HS-5 (cell line): Measurements from ENCODE around the gene TMCC2.

Source experiments
- DNase-seq: peaks from one replicate; pipeline ENCODE4 v3.0.0-alpha.2; 2012; ENCODE audit warnings: low read depth

The TMCC2 gene

GRCh38 chr1:205240118-205240517 is 12.4 kb downstream of the TMCC2 start:
- no peak for DNase-seq

- no peak for DNase-seq
Measured at GRCh38 chr1:205240569-205240968, 12.8 kb downstream of the TMCC2 start.

- no peak for DNase-seq
Measured at GRCh38 chr1:205241366-205242030, 13.8 kb downstream of the TMCC2 start.

- no peak for DNase-seq
Measured at GRCh38 chr1:205243350-205244191, 15.8 kb downstream of the TMCC2 start.

GRCh38 chr1:205244384-205244783 is 16.6 kb downstream of the TMCC2 start:
- DNase-seq: no peak

GRCh38 chr1:205245096-205245495 is 17.4 kb downstream of the TMCC2 start:
- no peak for DNase-seq

- no peak for DNase-seq
Measured at GRCh38 chr1:205246351-205247119, 18.8 kb downstream of the TMCC2 start.

GRCh38 chr1:205247130-205247921 is 19.6 kb downstream of the TMCC2 start:
- no peak for DNase-seq

- no peak for DNase-seq
Measured at GRCh38 chr1:205248793-205249601, 21.3 kb downstream of the TMCC2 start.

GRCh38 chr1:205249651-205250050 is 21.9 kb downstream of the TMCC2 start:
- DNase-seq: no peak

- no peak for DNase-seq
Measured at GRCh38 chr1:205250699-205251098, 23.0 kb downstream of the TMCC2 start.

GRCh38 chr1:205251576-205251975 is 23.8 kb downstream of the TMCC2 start:
- DNase-seq: no peak

- peak; percentile 39 for DNase-seq
Measured at GRCh38 chr1:205255941-205256780, 28.4 kb downstream of the TMCC2 start.

- DNase-seq: no peak
Measured at GRCh38 chr1:205256951-205257625, 29.3 kb downstream of the TMCC2 start.

- no peak for DNase-seq
Measured at GRCh38 chr1:205257735-205258134, 30.0 kb downstream of the TMCC2 start.

- DNase-seq: no peak
Measured at GRCh38 chr1:205258261-205258691, 30.5 kb downstream of the TMCC2 start.

GRCh38 chr1:205258719-205259118 is 31.0 kb downstream of the TMCC2 start:
- no peak for DNase-seq

GRCh38 chr1:205259324-205259832 is 31.6 kb downstream of the TMCC2 start:
- DNase-seq: no peak

- DNase-seq: no peak
Measured at GRCh38 chr1:205259998-205260397, 32.3 kb downstream of the TMCC2 start.
